Measurements from ENCODE around the gene RAPGEF5. TPM values are rescaled to one million over a fixed set of nuclear protein-coding genes. Genes with fewer than 3 reads are reported as not detected.

The RAPGEF5 gene
- total RNA-seq, 1 donor from 2014 or later = 16.5 TPM

DNA sequence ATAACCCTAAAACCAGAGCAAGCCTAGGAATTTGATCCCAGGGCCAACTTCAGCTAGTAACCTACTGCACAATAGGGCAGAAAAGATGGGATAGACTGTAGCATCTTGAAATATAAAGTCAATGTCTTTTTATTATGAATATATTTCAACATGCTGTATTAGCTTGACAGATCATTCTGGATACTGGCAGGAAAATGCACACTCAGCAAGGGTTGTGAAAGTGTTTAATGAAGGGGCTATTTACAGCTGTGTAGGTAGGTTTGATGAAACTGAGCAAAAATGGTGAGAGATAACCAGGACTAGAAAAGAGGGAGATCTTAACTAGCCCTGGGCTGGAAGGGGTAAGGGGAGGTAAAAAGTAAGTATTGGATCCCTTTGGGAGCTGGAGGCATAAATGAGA lies 156.2 kb downstream of the RAPGEF5 start:
- intact Hi-C loops (cut with micrococcal nuclease) = no loop called here
- no peaks in the 10 kb centered on the region for H3K9me3 ChIP-seq (replicated peaks)
- H3K4me3 ChIP-seq = no peak overlapping the region
- no peak overlapping the region for H3K27ac ChIP-seq (replicated peaks)
- TF ChIP-seq, protein P1, sequence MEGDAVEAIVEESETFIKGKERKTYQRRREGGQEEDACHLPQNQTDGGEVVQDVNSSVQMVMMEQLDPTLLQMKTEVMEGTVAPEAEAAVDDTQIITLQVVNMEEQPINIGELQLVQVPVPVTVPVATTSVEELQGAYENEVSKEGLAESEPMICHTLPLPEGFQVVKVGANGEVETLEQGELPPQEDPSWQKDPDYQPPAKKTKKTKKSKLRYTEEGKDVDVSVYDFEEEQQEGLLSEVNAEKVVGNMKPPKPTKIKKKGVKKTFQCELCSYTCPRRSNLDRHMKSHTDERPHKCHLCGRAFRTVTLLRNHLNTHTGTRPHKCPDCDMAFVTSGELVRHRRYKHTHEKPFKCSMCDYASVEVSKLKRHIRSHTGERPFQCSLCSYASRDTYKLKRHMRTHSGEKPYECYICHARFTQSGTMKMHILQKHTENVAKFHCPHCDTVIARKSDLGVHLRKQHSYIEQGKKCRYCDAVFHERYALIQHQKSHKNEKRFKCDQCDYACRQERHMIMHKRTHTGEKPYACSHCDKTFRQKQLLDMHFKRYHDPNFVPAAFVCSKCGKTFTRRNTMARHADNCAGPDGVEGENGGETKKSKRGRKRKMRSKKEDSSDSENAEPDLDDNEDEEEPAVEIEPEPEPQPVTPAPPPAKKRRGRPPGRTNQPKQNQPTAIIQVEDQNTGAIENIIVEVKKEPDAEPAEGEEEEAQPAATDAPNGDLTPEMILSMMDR (IDR thresholded peaks at IDR 0.05; ENCODE audit: borderline replicate concordance) = no peak
- no peak for DNase-seq
- no peaks in the 10 kb centered on the region for H3K27me3 ChIP-seq (ENCODE audit: low read depth)
- peaks cover 71% of the 10 kb centered on the region for H3K4me1 ChIP-seq
- H3K36me3 ChIP-seq = peaks cover 8% of the 10 kb centered on the region

DNA sequence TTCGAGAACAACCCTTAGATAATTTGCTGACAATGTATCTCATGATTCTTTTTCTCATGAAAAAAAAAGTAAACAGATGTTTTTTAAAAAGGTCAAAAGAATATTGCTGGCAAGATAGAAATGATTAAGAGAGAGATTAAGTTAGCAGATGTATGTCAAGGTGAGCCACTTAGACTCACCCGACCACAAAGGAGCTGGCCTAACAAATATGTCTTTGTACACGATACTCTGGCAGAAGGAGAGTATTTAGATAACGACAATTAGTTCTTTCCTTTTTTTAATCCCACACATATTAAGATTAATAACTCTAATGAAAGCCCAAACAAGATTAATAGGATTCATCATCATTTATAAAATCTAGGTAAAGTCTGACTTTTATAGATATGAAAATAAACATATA lies 156.7 kb downstream of the RAPGEF5 start:
- TF ChIP-seq, protein P1 (IDR thresholded peaks at IDR 0.05; ENCODE audit: borderline replicate concordance) = no peak
- peaks cover 65% of the 10 kb centered on the region for H3K4me1 ChIP-seq
- peaks cover 8% of the 10 kb centered on the region for H3K36me3 ChIP-seq
- no peak overlapping the region for H3K27ac ChIP-seq (replicated peaks)
- intact Hi-C loops (cut with micrococcal nuclease) = no loop called here
- H3K4me3 ChIP-seq = no peak overlapping the region
- no peaks in the 10 kb centered on the region for H3K27me3 ChIP-seq (ENCODE audit: low read depth)
- H3K9me3 ChIP-seq (replicated peaks) = no peaks in the 10 kb centered on the region
- no peak for DNase-seq

DNA sequence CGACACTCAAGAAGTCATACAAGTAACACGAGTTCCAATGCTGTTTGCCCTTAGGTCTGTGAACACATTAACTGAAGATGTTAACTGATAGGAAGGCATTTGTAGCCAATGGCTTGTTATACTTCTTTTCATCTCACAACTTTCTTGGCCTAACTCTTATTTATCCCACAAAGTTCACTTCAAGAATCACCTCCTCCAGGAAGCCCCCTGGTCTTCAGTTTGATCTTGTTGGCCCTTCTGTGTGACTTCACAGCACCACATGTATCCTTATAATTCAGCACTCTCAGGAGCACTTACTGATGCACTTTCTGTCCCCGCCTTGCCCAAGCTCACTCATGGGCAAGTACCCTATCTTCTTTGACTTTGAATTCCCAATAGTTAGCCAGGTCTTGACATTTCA lies 159.6 kb downstream of the RAPGEF5 start:
- DNase-seq = no peak
- H3K4me3 ChIP-seq = no peak overlapping the region
- H3K27ac ChIP-seq (replicated peaks) = no peak overlapping the region
- peaks cover 9% of the 10 kb centered on the region for H3K27me3 ChIP-seq (ENCODE audit: low read depth)
- TF ChIP-seq, protein P1 (IDR thresholded peaks at IDR 0.05; ENCODE audit: borderline replicate concordance) = no peak
- intact Hi-C loops (cut with micrococcal nuclease) = no loop called here
- H3K4me1 ChIP-seq = peaks cover 54% of the 10 kb centered on the region
- H3K36me3 ChIP-seq = peaks cover 9% of the 10 kb centered on the region
- no peaks in the 10 kb centered on the region for H3K9me3 ChIP-seq (replicated peaks)

DNA sequence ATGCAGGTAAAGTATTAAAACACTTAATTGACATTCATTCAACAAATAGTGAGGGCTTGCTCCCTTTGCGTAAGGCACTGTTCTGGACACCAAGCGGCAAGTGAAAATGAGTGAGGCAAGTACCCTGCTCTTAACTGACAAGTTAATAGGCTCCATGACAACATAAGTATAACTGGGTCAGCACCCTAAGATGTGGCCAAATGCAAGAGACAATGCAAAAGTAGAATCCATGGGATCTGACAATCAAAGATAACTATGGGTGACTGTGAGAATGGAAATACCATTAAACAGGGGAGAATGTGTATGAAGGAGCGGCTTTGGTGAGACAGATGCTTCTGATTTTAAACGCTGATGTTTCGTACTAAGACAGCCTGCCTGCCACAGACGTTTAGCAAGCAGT lies 160.5 kb downstream of the RAPGEF5 start:
- H3K27ac ChIP-seq (replicated peaks) = no peak overlapping the region
- no peaks in the 10 kb centered on the region for H3K9me3 ChIP-seq (replicated peaks)
- H3K36me3 ChIP-seq = peaks cover 18% of the 10 kb centered on the region
- peaks cover 16% of the 10 kb centered on the region for H3K27me3 ChIP-seq (ENCODE audit: low read depth)
- TF ChIP-seq, protein P1 (IDR thresholded peaks at IDR 0.05; ENCODE audit: borderline replicate concordance) = no peak
- no peak for DNase-seq
- peaks cover 44% of the 10 kb centered on the region for H3K4me1 ChIP-seq
- intact Hi-C loops (cut with micrococcal nuclease) = no loop called here
- no peak overlapping the region for H3K4me3 ChIP-seq

DNA sequence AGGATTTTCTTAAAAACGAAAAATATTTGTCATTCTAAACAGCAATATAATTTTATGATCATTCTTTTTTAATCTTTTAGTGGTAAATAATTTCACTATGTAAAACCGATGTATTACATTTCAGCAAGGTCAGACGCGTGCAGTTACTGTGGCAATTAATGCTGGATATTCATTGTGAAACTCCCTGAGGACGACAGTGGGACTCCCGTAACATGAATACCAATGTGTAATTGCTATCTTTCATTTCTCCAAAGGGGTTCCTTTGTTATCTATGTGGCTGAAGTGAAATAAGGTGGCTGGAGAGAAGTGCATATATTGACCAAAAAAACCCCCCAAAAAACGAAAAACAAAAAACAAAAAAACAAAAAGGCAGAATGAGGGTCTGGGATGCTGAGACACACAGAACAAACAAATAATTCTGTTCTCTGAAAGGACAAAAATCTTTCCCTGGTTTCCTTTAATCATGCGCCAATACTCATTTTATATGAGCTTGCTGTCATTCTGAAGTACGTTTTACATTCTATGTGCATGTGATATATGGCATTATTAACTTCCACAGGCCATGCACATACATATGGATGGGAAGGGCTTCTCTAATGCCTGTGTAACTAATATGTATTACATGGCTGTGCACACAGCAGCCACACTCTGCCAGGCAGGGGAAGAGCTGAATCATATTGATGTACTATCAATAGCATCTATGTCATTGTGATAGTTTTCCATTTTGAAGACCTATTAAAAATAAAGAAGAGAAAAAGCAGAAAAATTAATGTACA lies 161.4 kb downstream of the RAPGEF5 start:
- Histone ChIP-seq H3K27ac (replicated peaks) (no peak overlapping the region), H3K4me1 (peaks cover 37% of the 10 kb centered on the region), H3K36me3 (peaks cover 25% of the 10 kb centered on the region)

More for the DNA sequence above, 161.4 kb downstream of the RAPGEF5 start:
- Histone ChIP-seq H3K4me3 (no peak overlapping the region), H3K9me3 (replicated peaks) (no peaks in the 10 kb centered on the region), H3K27me3 (ENCODE audit: low read depth) (peaks cover 20% of the 10 kb centered on the region)
- TF ChIP-seq, protein P1 (IDR thresholded peaks at IDR 0.05; ENCODE audit: borderline replicate concordance) = no peak
- DNase-seq = no peak
- intact Hi-C loops (cut with micrococcal nuclease) = no loop called here

All from left ventricle myocardium inferior (tissue), 1 donor.